ENCODE results near the gene SIM2.

DNA sequence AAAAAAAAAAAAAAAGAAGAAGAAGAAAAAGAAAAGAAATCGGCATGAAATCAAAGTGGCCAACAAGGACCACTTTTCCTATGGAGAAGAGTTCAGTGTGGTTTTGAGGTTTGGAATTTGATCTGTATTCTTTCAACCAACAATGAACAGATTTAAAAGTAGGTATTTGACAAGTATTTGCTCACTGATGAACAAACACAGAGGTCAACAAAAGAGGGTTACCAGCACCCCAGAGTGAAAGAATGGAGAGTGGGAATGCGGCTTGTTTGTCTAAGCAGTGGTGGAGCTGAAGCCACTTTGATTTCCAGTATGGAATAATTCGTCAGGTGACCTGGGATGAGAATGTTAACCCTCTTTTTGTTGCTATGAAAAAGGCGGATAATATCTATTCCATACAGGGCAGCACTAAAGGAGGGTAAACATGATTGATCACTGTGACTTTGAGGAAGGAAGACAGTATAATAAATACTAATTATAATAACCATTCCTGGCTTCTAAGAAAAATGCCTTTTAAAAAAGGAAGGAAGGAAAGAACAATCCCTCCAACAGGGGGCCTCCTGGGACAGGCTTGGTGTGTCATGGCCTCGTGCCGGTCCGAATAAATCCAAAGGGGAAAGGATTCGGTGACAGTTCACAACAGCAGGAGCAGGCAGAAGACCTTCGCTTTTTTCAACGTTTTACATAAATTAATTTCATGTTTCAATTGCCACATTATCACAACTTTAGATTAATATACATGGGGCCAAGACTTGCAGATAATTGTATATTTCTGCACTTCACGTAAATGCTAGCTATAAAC lies 37.2 kb upstream of the SIM2 start:
- TF ChIP-seq, protein P1, sequence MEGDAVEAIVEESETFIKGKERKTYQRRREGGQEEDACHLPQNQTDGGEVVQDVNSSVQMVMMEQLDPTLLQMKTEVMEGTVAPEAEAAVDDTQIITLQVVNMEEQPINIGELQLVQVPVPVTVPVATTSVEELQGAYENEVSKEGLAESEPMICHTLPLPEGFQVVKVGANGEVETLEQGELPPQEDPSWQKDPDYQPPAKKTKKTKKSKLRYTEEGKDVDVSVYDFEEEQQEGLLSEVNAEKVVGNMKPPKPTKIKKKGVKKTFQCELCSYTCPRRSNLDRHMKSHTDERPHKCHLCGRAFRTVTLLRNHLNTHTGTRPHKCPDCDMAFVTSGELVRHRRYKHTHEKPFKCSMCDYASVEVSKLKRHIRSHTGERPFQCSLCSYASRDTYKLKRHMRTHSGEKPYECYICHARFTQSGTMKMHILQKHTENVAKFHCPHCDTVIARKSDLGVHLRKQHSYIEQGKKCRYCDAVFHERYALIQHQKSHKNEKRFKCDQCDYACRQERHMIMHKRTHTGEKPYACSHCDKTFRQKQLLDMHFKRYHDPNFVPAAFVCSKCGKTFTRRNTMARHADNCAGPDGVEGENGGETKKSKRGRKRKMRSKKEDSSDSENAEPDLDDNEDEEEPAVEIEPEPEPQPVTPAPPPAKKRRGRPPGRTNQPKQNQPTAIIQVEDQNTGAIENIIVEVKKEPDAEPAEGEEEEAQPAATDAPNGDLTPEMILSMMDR (IDR thresholded peaks at IDR 0.05) = no peak
- no peak for TF ChIP-seq POLR2A (IDR thresholded peaks at IDR 0.05)
- TF ChIP-seq POLR2AphosphoS5 (IDR thresholded peaks at IDR 0.05; ENCODE audit: insufficient read depth in 1 of 2, low read depth in 1 of 2) = no peak
